SH-SY5Y (cell line): ENCODE data around the gene GRAMD2A.

ENCODE experiments used
- GATA2 ChIP-seq: IDR thresholded peaks from 2 replicates; pipeline ENCODE4 v1.6.1; 2011; ENCODE audit warnings: mild to moderate bottlenecking, low read depth, low read length
- GATA3 ChIP-seq: IDR thresholded peaks from 2 replicates; pipeline ENCODE4 v1.6.1; 2011; ENCODE audit warnings: low read depth, mild to moderate bottlenecking, low read length, moderate library complexity

DNA sequence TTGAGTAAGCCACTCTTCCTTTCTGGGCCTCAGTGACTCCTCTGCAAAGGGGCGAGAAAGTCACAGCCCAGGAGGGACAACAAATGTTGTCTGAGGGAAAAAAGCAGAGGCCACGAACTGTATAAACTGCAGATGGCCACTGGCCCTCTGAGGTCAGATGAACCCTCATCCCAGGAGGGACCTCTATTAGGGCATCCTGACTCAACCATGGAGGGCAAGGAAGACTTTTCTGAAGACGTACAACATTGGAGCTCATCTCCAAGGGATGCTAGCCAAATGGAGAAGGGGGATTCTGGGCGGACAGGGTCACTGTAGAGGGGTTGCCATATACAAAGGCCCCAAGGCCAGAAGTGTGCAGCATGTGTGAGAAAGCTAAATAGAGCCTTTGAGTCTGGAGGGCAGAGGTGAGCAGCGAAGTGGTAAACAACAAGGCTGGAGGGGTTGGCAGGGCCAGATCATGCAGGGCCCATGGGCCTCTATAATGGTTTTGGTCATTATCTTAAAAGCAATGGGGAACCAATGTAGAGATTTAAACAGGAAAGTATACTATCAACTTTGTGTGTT is 16.7 kb downstream of the GRAMD2A start:
- TF ChIP-seq GATA3, result no peak
- TF ChIP-seq GATA2, result no peak
